ENCODE data around the gene KCNIP4. TPM values are rescaled to one million over a fixed set of nuclear protein-coding genes. Genes with fewer than 3 reads are reported as not detected.

KCNIP4 gene
- total and polyA plus RNA-seq, 11 donors: 0.19 TPM; not detected in 10

- peaks cover 0 to 2% (median 0%) of the 10 kb centered on the region in 9 donors for H3K36me3 ChIP-seq
- no peak overlapping the region for H3K4me3 ChIP-seq
- WGBS, 4 donors: 26 to 30% (median 30%) methylated on average over 4 of the region's 4 CpGs
- no peaks in the 10 kb centered on the region for H3K27me3 ChIP-seq
- H3K9me3 ChIP-seq: no peaks in the 10 kb centered on the region
- H3K4me1 ChIP-seq: peaks cover 0 to 17% (median 12%) of the 10 kb centered on the region in 12 donors
- intact Hi-C loops (cut with DNase I): no loop called here
- no peak overlapping the region for H3K27ac ChIP-seq
- no peak for TF ChIP-seq POLR2A (IDR thresholded peaks at IDR 0.05)
- TF ChIP-seq, protein P1, sequence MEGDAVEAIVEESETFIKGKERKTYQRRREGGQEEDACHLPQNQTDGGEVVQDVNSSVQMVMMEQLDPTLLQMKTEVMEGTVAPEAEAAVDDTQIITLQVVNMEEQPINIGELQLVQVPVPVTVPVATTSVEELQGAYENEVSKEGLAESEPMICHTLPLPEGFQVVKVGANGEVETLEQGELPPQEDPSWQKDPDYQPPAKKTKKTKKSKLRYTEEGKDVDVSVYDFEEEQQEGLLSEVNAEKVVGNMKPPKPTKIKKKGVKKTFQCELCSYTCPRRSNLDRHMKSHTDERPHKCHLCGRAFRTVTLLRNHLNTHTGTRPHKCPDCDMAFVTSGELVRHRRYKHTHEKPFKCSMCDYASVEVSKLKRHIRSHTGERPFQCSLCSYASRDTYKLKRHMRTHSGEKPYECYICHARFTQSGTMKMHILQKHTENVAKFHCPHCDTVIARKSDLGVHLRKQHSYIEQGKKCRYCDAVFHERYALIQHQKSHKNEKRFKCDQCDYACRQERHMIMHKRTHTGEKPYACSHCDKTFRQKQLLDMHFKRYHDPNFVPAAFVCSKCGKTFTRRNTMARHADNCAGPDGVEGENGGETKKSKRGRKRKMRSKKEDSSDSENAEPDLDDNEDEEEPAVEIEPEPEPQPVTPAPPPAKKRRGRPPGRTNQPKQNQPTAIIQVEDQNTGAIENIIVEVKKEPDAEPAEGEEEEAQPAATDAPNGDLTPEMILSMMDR (IDR thresholded peaks at IDR 0.05): no peak
- DNase-seq (no peak), ATAC-seq (no peak)
These were observed 1249.8 kb downstream of the KCNIP4 start for GRCh38 chr4:20698820-20699219.

DNA sequence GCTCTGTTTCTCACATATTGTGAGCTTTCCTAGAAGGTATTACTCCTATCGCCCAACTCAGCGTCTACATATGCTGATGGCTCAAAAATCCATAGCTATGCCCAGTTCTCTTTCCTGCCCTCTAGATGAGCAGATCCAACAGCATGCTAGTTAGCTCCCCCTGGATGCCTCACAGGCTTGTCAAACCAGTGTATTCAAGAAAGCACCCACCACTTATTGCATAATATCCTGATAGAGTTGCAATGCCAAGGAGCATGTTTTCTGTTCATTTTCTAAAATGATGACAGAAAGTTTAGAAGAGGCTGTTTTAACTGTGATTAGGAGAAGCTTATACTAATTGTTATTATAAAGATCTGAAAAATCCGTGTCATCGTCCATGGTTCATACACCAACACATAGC is 1250.2 kb downstream of the KCNIP4 start:
- no peak for TF ChIP-seq POLR2A (IDR thresholded peaks at IDR 0.05)
- TF ChIP-seq, protein P1 (IDR thresholded peaks at IDR 0.05): no peak
- Histone ChIP-seq H3K4me3 (no peak overlapping the region), H3K4me1 (peaks cover 0 to 17% (median 12%) of the 10 kb centered on the region in 12 donors), H3K9me3 (no peaks in the 10 kb centered on the region), H3K36me3 (no peaks in the 10 kb centered on the region), H3K27me3 (peaks cover 0 to under 1% (median 0%) of the 10 kb centered on the region in 9 donors), H3K27ac (no peak overlapping the region)
- 85 to 90% (median 86%) methylated on average over 4 of the region's 4 CpGs for WGBS, 4 donors
- ATAC-seq (no peak), DNase-seq (no peak)
- intact Hi-C loops (cut with DNase I): no loop called here

DNA sequence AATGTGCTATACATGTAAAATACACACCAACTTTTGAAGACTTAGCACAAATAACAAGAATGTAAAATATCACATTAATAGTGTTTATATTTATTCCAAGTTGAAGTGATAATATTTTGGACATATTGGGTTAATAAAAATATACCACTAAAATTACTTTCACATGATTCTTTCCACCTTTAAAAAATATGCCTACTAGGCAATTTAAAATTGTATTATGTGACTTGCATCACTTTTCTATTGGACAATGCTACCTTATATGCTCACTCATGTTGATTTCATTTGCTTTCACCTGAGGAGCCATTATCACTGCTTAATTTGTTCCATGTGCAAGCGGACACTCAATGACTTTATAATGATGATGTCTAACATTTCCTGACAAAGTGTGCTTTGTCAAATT is 1251.8 kb downstream of the KCNIP4 start:
- Histone ChIP-seq H3K4me3 (no peak overlapping the region), H3K27me3 (peaks cover 0 to 2% (median 0%) of the 10 kb centered on the region in 9 donors), H3K4me1 (peaks cover 0 to 17% (median 12%) of the 10 kb centered on the region in 12 donors), H3K9me3 (no peaks in the 10 kb centered on the region), H3K36me3 (no peaks in the 10 kb centered on the region), H3K27ac (no peak overlapping the region)
- WGBS, 4 donors: 88 to 95% (median 92%) methylated on average over 1 of the region's 1 CpG
- no peak for DNase-seq
- TF ChIP-seq POLR2A (IDR thresholded peaks at IDR 0.05): no peak
- TF ChIP-seq, protein P1 (IDR thresholded peaks at IDR 0.05): no peak
- no peak for ATAC-seq
- intact Hi-C loops (cut with DNase I): no loop called here

GRCh38 chr4:20687864-20688263 is 1260.7 kb downstream of the KCNIP4 start:
- intact Hi-C loops (cut with DNase I): loop anchor here (2.0 to 10.0 kb wide), 10 partner anchors 263 to 2003 kb away; no protein-coding TSS in a partner anchor
- no peaks in the 10 kb centered on the region for H3K36me3 ChIP-seq
- H3K27me3 ChIP-seq: peaks cover 0 to 13% (median 0%) of the 10 kb centered on the region in 9 donors
- DNase-seq (no peak), ATAC-seq (no peak)
- no peaks in the 10 kb centered on the region for H3K4me1 ChIP-seq
- no peak for TF ChIP-seq POLR2A (IDR thresholded peaks at IDR 0.05)
- TF ChIP-seq, protein P1 (IDR thresholded peaks at IDR 0.05): no peak
- 52 to 67% (median 57%) methylated on average over 3 of the region's 3 CpGs for WGBS, 4 donors
- no peaks in the 10 kb centered on the region for H3K9me3 ChIP-seq
- H3K4me3 ChIP-seq: no peak overlapping the region
- H3K27ac ChIP-seq: no peak overlapping the region

All from heart left ventricle (tissue), 16 donors.